GM12873 (cell line): ENCODE results near the gene RBM5.

Experiments
- TF ChIP-seq, protein P1 (sequence below): IDR thresholded peaks from 2 replicates; pipeline ENCODE4 v1.5.1; 2012; ENCODE audit warnings: low read depth, mild to moderate bottlenecking, moderate library complexity, low read length, control low read depth; ENCODE audit not compliant: insufficient read depth; ENCODE audit errors: missing control alignments

Gene RBM5

DNA sequence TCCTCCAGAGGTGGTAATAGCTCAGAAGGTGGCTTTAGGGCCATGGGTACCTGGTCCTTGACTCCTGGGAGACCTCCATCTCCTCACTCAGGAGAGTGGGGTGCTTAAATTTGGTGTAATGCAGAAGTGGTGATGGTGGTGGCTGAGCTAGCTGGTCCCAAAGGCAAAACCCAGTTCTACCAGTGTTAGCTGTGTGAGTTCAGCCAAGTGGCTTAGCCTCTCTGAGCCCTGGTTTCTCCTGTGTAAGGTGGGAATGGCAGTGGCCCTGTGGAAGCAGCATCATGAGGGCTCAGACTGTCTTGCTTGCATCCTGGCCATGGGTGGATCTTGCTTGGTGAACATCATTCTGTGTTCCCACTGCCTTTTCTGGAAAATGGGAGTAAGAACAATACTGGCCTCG, 75.8 kb downstream of the RBM5 start:
- TF ChIP-seq, protein P1, sequence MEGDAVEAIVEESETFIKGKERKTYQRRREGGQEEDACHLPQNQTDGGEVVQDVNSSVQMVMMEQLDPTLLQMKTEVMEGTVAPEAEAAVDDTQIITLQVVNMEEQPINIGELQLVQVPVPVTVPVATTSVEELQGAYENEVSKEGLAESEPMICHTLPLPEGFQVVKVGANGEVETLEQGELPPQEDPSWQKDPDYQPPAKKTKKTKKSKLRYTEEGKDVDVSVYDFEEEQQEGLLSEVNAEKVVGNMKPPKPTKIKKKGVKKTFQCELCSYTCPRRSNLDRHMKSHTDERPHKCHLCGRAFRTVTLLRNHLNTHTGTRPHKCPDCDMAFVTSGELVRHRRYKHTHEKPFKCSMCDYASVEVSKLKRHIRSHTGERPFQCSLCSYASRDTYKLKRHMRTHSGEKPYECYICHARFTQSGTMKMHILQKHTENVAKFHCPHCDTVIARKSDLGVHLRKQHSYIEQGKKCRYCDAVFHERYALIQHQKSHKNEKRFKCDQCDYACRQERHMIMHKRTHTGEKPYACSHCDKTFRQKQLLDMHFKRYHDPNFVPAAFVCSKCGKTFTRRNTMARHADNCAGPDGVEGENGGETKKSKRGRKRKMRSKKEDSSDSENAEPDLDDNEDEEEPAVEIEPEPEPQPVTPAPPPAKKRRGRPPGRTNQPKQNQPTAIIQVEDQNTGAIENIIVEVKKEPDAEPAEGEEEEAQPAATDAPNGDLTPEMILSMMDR = no peak

DNA sequence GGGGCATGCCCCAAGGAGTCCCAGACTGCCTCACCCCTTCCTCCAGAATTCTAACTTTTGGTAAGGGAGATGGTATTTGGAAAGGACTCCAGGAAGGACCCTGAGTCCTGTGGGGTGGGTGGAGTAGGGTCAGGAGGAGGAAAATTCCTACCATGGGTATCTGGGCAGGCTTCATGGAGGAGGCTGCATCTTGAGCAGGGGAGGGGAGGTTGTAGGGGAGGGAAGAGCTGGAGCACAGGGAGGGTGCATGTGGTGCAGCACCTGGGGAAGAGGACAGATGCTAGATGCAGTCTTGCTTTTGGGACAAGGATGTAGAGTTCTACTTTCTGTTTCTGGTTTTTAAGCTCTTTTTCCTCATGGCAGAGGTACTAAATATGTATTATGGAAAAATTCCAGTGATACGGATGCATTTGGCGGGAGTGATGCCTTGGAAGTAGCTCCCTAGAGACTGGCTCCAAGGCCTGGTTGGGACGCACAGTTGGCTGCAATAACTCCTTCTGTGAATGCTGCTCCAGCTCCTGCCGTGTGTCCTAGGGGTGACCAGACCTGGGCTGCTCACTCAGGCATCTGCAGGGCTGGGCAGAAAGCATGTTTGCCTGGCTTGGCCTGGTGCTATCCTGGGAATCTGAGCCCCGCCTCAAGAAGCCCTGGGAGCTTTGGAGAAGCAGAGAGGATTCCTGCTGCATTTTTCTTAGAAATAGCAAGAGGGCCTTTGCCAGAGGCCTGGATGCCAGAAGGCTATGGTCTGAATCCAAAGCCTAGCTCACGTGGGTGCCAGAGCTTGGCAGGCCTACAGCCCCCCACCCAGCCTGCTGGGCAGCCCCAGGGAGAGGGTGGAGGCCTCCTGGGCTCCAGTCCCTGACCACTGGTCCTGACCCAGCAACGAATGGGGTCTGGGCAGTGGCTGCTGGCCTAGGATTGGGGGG, 76.5 kb downstream of the RBM5 start:
- TF ChIP-seq, protein P1 = no peak

DNA sequence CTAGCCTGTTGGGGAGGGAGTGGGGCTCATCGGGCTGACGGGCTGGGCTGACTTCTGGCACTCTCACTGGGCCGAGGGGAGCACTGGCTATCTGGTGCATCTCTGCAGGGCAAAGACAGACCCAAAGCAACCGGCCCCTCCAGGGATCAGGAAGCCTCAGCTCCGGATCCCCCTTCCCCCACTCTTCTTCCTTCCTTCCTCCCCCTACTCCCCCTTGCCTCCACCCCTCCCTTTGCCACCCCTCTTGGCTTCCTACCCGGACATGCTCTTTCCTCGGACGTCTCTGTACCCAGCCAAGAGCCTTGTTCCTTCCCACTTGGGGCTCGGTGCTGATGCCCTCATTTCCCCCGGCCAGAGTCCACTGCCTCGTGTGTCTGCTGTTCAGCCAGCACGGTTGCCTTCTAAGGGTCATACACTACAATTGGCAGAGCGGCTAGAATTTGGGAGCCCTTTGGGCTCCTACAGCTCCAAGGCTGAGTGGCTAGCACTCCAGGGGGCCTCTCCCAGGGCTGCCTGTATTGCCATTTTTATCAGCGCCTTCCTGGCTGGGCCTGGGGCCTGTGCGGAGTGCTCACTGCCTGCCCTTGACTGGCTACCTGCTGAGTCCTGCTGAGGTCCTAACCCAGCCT, 77.3 kb downstream of the RBM5 start:
- TF ChIP-seq, protein P1 = no peak

DNA sequence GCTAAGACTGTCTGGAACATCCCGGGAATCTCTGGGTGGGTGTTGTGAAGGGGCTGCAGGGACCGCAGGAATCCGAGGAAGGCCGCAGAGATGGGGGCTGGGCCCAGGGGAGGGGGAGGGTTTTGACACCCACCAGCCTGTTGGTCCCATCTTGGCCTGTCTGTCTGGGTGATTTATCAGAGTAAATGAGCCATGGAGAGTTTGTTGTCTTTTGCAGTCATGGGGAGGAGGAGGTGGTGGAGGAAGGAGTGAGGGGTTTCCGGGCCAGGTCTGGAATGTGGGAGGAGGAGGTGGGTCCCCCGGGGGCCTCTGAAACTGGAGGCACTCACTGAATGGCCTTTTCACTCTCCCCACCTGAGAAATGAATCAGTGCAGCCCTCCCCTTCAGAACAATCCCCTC, 77.9 kb downstream of the RBM5 start:
- TF ChIP-seq, protein P1 = no peak

DNA sequence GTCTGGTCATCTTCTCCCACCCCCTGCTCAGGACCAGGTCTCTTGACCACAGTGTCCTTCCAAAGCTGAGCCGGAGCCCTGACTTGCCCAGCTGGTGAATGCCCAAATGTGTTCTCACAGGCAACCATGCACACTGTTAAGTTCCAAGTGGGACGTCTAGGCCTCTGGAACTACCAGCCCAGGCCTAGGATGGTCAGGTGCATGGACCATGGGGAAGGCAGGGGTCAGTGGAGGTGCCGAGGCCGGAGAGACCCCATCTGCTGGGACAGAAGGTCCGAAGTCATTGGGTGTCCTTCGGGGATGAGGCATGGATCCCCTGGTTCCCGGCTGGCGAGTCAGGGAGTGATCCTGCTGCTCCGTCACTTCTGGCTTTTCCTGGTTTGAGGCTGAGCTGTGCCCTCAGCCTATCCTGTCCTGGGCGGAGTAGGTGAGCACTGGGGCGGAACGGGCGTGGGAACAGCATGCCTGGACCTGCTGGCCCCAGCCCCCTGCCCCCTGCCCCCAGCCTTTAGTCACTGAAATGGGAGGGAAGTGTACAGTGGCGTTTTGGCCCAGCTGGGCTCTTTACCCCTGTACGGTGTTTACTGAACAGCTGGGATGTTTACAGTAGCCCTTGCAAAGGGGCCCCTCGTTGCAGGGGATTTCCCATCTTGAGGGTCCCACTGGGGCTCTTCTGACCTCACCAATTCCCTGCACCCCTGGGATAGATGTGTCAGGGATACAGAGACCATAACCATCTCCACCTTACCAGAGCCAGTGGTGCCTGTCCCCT, 78.5 kb downstream of the RBM5 start:
- TF ChIP-seq, protein P1 = no peak

DNA sequence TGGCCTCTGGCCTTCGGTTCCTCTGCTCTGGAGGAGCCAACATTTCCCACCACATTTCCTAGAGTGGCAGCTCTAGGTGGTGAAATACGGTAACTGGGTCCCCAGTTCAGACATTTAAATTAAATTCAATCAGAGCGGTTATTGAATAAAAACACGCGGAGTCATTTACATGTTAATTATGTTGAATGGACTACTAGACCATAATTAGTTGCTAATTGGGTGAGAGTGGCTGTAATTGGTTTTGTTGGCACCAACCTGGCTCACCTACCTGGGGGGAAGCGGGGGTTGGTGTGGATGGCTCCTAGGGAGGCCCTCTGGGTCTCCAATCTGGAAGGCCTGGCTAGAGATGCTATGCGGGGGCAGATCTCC, 79.1 kb downstream of the RBM5 start:
- TF ChIP-seq, protein P1 = no peak

DNA sequence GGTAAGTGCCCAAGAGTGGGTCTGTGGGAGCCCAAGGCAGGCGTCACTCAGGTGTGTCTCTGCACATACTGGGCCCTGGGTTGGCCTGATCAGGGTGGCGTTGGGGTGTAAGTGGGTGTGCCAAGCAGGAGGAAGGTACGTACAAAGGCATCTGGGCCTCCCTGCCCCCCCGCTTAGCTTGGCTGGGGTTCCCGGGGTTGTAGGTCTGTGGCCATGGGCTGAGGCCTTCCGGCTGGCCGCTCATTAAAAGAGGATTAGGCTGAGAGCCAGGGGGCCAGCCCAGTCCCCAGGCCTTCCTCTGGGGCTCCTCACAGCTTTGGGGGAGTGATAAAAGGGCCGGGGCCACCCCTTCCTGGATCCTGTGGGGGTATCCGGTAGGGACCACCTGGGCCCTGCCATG, 79.7 kb downstream of the RBM5 start:
- TF ChIP-seq, protein P1 = no peak
